CD4-positive, alpha-beta T cell (primary cell): Measurements from ENCODE around the gene CLDN6. TPM values are rescaled to one million over a fixed set of nuclear protein-coding genes. Genes with fewer than 3 reads are reported as not detected.

Experiments
- ATAC-seq: fragments of 200-7000 bp; cut with Tn5 transposase; one replicate; pipeline ENCODE4 v1.10.0; 2022; ENCODE audit warnings: mild to moderate bottlenecking; ENCODE audit not compliant: poor library complexity
- CTCF ChIA-PET: fragments of 350-600 bp; sonication (Branson Sonifier 250); formaldehyde crosslinking; loops from one replicate; lab custom pipeline; 2021; ENCODE audit warnings: antibody characterized with exemption, inconsistent platforms; lab: Charles Lee
- POLR2A ChIA-PET: fragments of 350-600 bp; sonication (Branson Sonifier 250); formaldehyde crosslinking; loops from one replicate; lab custom pipeline; 2021; ENCODE audit warnings: antibody characterized with exemption, inconsistent platforms; lab: Charles Lee
- DNase-seq, 14 experiments: peaks; one replicate each; pipeline ENCODE4 v3.0.0-alpha.2; 2013 to 2020; ENCODE audit warnings: mixed read lengths in 2 of 14
- H3K27ac ChIP-seq, 2 donors: one replicate each; pipeline versions ENCODE4 v1.5.1 to v1.7.0; 2013; ENCODE audit warnings: low read length in 2 of 2, low read depth in 1 of 2, mild to moderate bottlenecking in 1 of 2
- H3K27me3 ChIP-seq, 2 experiments: 1 replicate in 1 of 2; 2 replicates in 1 of 2; pipeline versions ENCODE4 v1.6.1 to v1.7.0; 2013; ENCODE audit warnings: low read length in 2 of 2, control low read depth in 1 of 2, mild to moderate bottlenecking in 1 of 2, moderate library complexity in 1 of 2; ENCODE audit not compliant: insufficient read depth in 2 of 2, control insufficient read depth in 1 of 2
- H3K36me3 ChIP-seq: one replicate; pipeline ENCODE4 v1.6.1; 2013; ENCODE audit warnings: low read length, control low read depth; ENCODE audit not compliant: insufficient read depth
- H3K4me1 ChIP-seq: one replicate; pipeline ENCODE4 v1.6.1; 2013; ENCODE audit warnings: low read length, control low read depth; ENCODE audit not compliant: insufficient read depth
- H3K4me3 ChIP-seq: one replicate; pipeline ENCODE4 v1.5.1; 2013; ENCODE audit warnings: mild to moderate bottlenecking, low read length, moderate library complexity
- H3K9me3 ChIP-seq, 2 experiments: 1 replicate in 1 of 2; 2 replicates in 1 of 2; pipeline versions ENCODE4 v1.6.1 to v1.7.0; 2013; ENCODE audit warnings: low read length in 2 of 2, mild to moderate bottlenecking in 2 of 2, control low read depth in 1 of 2, moderate library complexity in 1 of 2; ENCODE audit not compliant: control insufficient read depth in 1 of 2, insufficient read depth in 1 of 2
- H3K27ac Mint-ChIP-seq: one replicate; pipeline ENCODE4 v1.8.0; 2020; ENCODE audit warnings: mixed read lengths
- H3K27me3 Mint-ChIP-seq: one replicate; pipeline ENCODE4 v1.8.0; 2021; ENCODE audit warnings: mixed read lengths
- H3K36me3 Mint-ChIP-seq: one replicate; pipeline ENCODE4 v1.8.0; 2021; ENCODE audit warnings: low read depth, mixed read lengths
- H3K4me1 Mint-ChIP-seq: one replicate; pipeline ENCODE4 v1.8.0; 2021; ENCODE audit warnings: low read depth, mixed read lengths
- H3K4me3 Mint-ChIP-seq: one replicate; pipeline ENCODE4 v1.8.0; 2020; ENCODE audit warnings: mild to moderate bottlenecking, mixed read lengths
- H3K9me3 Mint-ChIP-seq: one replicate; pipeline ENCODE4 v1.8.0; 2020; ENCODE audit warnings: mixed read lengths
- CTCF ChIP-seq: fragments of 200-600 bp; IDR thresholded peaks from one replicate; pipeline ENCODE4 v1.8.0; 2022; ENCODE audit warnings: antibody characterized with exemption, mild to moderate bottlenecking
- intact Hi-C, 2 experiments: fragments of 100-400 bp; cut with DNase I in 1 of 2; cut with micrococcal nuclease in 1 of 2; formaldehyde crosslinking; loops; one replicate each; pipeline versions ENCODE4 v1.15.1 to v1.9.0; 2023 to 2025; cut with DNase I, micrococcal nuclease
- total RNA-seq, 174 experiments: library from RNA in 2 of 174; stranded (reverse) in 2 of 174; gene quantifications; one replicate each; pipeline ENCODE4 v1.2.3 and lab custom pipeline; 2021 to 2026

CLDN6 gene
- total RNA-seq, 2 experiments from 2014 or later, result not detected

- Mint-ChIP-seq H3K4me3 (no peak overlapping the region), H3K27me3 (peaks cover under 1% of the 10 kb centered on the region), H3K36me3 (no peaks in the 10 kb centered on the region), H3K27ac (no peak overlapping the region), H3K9me3 (no peaks in the 10 kb centered on the region), H3K4me1 (no peaks in the 10 kb centered on the region)
- peaks cover 0 to 3% of the 10 kb centered on the region in 2 experiments for H3K27me3 ChIP-seq
- POLR2A ChIA-PET, result no interaction called here
- intact Hi-C loops, result no loop called here
- CTCF ChIA-PET, result no interaction called here
- peaks cover 16% of the 10 kb centered on the region for H3K4me1 ChIP-seq
- peaks cover 0 to 7% of the 10 kb centered on the region in 2 experiments for H3K9me3 ChIP-seq
- ATAC-seq (no peak), DNase-seq (no peak)
- no peak overlapping the region for H3K27ac ChIP-seq
- no peak for TF ChIP-seq CTCF
- H3K4me3 ChIP-seq, result no peak overlapping the region
- H3K36me3 ChIP-seq, result no peaks in the 10 kb centered on the region
Observed at GRCh38 chr16:2976201-2976600, 41.8 kb downstream of the CLDN6 start.

- Mint-ChIP-seq H3K4me1 (peaks cover 8% of the 10 kb centered on the region), H3K4me3 (no peak overlapping the region), H3K9me3 (no peaks in the 10 kb centered on the region), H3K27me3 (peaks cover 7% of the 10 kb centered on the region), H3K36me3 (no peaks in the 10 kb centered on the region), H3K27ac (no peak overlapping the region)
- CTCF ChIA-PET, result no interaction called here
- H3K27me3 ChIP-seq, result peaks cover 0 to 3% of the 10 kb centered on the region in 2 experiments
- intact Hi-C loops, result no loop called here
- H3K9me3 ChIP-seq, result peaks cover 0 to 7% of the 10 kb centered on the region in 2 experiments
- POLR2A ChIA-PET, result no interaction called here
- no peak for TF ChIP-seq CTCF
- H3K27ac ChIP-seq, result no peak overlapping the region
- H3K36me3 ChIP-seq, result no peaks in the 10 kb centered on the region
- DNase-seq (no peak), ATAC-seq (no peak)
- H3K4me1 ChIP-seq, result peaks cover 14% of the 10 kb centered on the region
- H3K4me3 ChIP-seq, result no peak overlapping the region
Observed at GRCh38 chr16:2975161-2975795, 42.7 kb downstream of the CLDN6 start.

GRCh38 chr16:2974319-2975056 lies 43.5 kb downstream of the CLDN6 start:
- H3K9me3 Mint-ChIP-seq, result no peaks in the 10 kb centered on the region

More at GRCh38 chr16:2974319-2975056, 43.5 kb downstream of the CLDN6 start:
- Mint-ChIP-seq H3K4me3 (no peak overlapping the region), H3K4me1 (peaks cover 8% of the 10 kb centered on the region), H3K27me3 (peaks cover 7% of the 10 kb centered on the region), H3K36me3 (no peaks in the 10 kb centered on the region), H3K27ac (no peak overlapping the region)
- intact Hi-C loops, result no loop called here
- no peak for TF ChIP-seq CTCF
- CTCF ChIA-PET, result no interaction called here
- Histone ChIP-seq H3K4me3 (no peak overlapping the region), H3K36me3 (no peaks in the 10 kb centered on the region), H3K27me3 (peaks cover 0 to 2% of the 10 kb centered on the region in 2 experiments), H3K27ac (no peak overlapping the region), H3K4me1 (peaks cover 17% of the 10 kb centered on the region), H3K9me3 (peaks cover 0 to 2% of the 10 kb centered on the region in 2 experiments)
- ATAC-seq, result no peak
- POLR2A ChIA-PET, result no interaction called here
- no peak for DNase-seq
